GM19025 (cell line): ENCODE data around the gene HS3ST3B1.
A peak's percentile ranks its signal among the peaks of the same experiment; 100 is the strongest.

Experiments
- ATAC-seq: cut with Tn5 transposase; IDR thresholded peaks from one replicate; pipeline ENCODE4 v1.9.1; 2021; ENCODE audit warnings: mild to moderate bottlenecking, low read depth, moderate library complexity; ENCODE audit not compliant: unreplicated experiment

The HS3ST3B1 gene

DNA sequence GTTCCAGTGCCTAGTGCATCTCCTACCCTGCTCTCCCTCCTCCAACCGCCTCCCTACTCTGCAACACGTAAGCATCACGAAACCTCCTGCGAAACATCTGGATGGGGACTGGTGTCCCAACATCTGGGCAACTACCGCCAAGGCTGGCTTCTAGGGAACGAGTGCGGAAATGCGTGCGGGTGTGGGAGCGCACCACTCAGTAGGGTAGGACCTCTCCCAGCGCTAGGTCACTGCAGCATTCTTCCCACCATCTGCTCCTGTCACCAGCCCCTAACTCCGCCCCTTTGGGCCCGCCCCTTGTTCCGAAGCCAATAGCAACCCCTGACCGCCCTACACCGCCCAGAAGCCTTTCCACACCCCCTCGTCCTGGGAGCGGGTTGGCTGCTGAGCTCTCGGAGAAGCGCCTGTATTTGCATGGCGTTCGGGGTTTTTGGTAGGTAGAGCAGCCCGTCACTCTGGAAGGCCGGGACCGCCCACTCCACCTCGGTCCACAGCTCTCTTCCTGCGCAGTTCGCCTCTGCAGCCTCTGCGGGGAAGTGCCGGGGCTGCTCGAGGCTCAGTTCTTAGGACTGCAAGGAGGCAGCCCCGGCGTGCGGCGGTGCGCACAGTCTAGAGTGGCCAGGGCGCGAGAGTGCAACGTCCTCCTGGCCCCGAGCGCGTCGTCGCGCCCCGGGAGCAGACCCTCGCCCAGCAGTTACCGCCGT is at the start of gene HS3ST3B1:
TSS of gene HS3ST3B1 (plus strand) at position 507 of the 704 bp plus-strand sequence. CDS start 438 bp downstream, outside the sequence.
- peak; percentile 68 for ATAC-seq

DNA sequence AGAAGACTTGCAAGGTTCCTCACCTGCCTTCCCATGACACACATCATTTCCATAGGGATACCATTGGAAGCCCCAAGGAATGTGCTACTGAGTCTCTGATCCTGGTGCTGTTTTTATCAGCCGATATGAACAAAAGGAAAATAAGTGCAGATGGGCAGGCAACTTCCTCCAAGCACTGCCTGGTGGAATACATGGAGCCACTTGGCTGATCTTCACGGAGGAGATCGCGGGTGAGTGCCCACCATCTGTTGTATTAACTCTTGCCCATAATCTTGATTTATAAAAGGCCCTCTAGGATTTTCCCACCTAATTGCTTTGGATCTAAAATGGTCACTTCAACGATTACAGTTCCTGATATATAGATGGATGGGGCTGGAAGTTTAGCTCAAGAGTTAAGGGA is 39.5 kb upstream of the HS3ST3B1 start:
- ATAC-seq: no peak

DNA sequence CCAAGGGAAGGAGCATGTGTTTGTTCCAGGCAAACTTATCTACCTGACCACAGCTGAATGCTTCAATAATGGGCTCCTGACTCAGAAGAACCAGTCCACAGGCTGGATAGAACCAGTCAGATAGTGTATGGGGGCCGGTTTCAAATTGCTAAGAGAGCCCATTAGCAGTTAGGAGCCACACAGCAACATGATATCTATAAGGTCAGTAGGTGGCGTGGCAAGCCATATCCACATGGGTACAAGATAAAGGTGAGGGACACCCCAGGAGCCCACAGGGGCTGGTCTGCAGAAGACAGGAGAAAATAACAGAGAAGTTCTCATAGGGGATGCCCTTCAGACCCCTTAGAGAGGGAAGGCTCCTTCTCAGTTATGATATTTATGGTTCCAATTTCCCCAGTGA is 32.6 kb upstream of the HS3ST3B1 start:
- ATAC-seq: no peak

DNA sequence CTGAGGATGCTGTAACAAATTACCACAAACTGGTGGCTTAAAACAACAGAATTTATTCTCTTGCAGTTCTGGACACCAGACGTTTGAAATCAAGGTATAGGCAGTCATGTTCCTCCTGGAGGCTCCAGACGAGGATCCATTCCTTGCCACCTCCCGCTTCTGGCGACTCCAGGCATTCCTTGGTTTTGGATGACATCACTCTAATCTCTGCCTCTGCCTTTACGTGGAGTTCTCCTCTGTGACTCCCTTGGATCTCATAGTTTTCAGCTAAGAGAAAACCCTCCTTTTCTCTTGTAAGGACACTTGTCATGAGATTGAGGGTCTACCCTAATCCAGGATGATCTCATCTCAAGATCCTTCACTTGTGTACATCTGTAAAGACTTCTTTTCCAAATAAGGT is 31.4 kb upstream of the HS3ST3B1 start:
- ATAC-seq: no peak

DNA sequence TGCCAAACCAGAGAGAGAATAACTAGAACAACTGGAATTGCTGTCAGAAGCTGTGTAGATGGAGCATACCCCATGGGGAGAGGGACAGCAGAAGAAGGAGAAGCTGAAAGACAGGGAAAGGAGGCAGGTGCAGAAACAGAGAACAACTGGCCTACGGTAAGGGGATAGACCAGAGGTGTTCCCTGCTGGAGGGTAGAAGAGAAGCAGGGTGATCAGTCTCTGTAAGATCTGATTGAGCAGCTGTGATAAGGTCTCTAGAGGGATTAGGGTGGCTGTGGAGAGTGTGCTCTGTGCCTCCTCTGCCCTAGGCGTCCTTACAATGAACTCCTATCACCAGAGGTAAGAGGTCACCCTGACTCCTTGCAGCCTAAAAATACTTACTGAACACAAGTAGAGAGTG is 30.4 kb upstream of the HS3ST3B1 start:
- ATAC-seq: no peak

DNA sequence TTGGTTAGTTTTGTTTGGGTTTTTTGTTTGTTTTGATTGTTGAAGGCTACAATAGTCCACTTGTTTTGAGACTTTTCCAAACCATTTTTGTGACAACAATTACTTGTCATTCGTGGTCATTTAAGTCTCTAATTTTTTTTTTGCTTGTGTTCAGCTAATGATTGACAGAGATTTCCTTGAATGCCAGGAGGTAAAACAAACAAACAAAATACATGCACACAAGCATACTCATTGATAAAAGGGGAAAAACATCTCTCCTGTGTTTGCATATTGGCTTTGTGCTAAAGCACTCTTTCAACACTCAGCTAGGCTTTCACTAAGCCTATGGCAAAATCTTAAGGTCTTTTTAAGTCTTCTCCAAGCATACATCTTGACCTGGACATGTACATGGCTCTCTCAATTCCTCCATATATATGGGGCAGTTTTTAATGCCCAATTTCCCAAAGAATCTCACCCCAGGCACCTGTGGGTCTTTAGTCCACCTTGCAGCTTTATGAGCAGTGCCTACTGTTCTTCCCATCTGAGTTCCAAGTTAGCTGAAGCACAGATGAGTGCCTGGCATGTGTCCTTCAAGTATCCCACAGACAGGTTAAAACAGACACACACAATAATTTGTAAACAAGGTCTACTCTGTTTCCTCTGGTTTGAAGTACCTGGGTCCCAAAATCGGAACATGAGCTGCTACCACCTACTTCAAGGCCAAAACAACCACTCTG is 24.2 kb upstream of the HS3ST3B1 start:
- no peak for ATAC-seq

DNA sequence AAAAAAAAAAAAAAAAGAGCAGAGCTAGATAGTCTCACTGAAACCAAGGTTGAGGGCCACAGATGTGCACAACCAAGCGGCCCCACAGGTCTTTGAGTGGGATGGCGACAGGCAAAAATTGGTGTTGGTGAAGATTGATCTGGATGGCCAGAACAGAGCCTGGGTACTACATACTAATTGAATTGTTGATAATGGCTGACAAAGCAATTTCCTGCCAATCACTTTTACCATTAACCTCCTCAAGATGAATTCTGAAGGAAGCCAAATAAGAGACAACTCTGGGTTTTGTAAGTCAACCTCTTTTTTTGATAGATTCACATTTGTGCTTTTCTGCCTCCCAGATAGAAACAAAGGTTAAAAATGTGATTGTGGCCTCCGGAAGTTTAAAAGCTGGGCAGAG is 19.4 kb upstream of the HS3ST3B1 start:
- ATAC-seq: no peak

DNA sequence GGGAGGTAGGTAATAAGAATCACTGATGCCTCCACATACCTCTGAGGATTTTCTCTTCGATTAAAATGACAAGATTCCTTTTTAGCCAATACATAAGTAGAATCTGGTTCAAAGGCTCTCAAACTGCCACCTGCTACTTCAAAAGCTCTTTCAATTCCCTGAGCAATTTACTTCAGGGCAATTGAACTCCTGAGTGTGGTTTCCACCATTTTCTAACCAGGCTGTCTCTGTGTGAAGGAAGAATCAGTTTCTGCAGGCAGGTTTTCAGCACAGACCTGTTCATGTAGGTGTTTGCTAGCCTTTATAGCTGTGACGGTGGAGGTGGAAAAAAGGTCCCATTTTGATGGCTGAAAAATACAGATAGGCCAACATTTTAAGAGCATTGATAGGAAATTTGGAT is 18.2 kb upstream of the HS3ST3B1 start:
- no peak for ATAC-seq

DNA sequence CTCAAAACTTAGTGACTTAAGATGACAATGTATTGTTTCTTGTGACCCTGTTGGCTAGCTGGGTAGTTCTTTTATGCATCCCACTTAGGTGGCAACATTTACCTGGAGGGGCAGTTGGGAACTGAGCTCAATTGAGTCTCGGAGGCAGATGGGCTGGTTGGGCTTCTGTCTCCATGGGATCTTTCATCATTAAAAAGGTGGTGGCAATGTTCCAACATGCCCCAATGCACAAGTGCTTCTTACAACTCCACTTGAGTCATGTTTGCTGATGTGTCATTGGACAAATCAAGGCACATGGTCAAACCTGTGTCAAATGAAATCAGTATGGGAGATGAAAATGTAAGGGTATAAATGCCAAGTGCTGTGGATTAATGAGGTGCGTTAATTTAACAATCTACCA is 11.7 kb upstream of the HS3ST3B1 start:
- no peak for ATAC-seq

DNA sequence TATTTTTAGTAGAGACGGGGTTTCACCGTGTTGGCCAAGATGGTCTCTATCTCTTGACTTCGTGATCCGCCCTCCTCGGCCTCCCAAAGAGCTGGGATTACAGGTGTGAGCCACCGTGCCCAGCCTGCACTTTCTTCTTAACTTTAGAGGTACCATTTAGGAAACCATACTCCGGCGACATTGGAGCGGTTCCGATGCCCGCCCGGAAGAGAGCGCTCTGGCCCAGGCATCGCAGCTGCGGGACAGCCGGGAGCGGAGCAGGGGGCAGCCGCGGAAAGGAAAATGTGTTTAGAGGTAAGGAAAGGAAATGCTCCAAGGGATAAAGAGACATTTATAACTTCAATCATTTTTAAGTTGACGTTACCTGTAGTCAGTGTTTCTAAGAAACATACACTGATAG is 6.0 kb upstream of the HS3ST3B1 start:
- no peak for ATAC-seq

DNA sequence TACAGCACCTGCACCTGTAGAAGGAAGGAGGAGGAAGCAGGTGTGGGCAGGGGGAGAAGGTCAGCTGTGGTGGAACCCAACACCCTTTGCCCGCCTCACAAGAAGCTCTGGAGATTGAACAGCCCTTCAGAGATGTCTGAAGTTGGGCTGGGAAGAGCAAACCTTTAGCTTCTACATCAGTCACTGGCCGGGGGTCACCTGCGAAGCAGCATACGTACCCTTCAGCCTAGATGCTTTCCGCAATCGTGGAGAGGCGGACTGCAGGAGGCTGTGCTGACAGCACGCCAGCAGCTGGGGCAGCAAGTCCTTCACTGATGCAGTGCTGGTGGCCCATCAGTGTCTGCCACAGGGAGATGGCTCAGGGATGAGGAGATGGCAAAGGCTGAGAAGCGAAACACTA is 5.2 kb upstream of the HS3ST3B1 start:
- no peak for ATAC-seq

DNA sequence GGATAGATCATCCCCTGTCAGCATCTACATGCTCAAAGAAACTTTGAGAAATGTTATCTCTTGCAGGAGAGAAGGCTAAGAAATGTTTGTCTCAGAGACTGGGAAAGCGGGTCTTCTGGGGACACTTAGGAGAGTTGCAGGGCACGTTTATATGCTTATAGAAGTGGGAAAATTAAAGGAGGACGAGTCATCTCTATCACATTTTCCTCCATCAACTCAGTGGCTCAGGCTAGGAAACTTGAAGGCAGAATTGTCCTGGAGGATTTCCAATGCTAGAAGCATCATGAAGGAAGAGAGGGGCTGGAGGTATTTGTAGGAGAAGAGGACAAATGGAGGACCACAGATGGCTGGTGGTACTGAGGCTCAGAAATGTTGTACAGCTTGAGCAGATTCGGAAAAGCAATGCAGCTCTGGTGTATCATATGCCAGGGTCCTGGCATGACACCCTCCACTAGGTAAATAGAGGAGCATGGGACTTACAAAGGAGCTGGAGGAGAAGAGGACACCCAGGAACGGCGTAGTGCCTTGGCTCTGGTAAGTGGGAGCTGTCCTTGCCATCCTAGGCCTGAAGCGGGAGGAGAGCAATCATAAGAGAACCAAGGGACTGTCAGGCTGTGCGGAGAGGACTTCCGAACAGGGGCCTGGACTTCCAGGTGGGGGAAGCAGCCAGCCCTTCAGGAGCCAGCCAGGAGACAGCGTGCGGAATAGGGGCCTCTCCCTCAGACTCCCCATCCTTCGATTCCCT is 4.5 kb upstream of the HS3ST3B1 start:
- ATAC-seq: no peak

DNA sequence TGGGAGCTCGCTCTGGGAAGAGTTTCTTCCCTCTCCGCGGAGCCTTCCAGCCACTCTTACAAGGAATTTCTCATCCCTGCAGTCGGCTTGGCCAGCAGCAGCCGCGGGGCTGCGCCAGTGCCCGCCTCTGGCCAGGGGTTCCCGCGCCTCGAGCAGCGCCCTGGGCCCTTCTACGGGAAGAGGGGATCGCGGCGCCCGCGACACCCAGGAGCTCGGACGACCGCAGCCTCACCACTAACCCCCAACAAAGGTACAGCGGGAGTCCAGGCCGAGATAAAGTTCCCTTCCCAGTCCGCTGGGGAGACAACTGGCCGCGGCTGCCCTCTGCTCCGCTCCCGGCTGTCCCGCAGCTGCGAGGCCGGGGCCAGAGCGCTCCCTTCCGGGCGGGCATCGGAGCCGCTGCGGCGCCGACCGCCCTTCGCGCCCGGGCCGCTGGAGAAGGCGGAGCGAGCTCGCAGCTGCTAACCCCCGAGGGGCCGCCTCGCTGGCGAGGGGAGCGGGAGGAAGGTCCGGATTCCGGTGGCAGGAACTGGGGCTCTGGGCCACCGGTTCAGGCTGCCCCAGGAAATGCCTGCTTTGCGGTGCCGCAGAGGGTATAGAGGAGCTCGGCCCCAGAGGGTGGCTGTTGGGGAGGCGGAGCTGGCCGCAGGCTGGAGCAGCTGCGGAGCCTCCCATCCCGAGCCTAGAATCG is 3.6 kb upstream of the HS3ST3B1 start:
- ATAC-seq: no peak

DNA sequence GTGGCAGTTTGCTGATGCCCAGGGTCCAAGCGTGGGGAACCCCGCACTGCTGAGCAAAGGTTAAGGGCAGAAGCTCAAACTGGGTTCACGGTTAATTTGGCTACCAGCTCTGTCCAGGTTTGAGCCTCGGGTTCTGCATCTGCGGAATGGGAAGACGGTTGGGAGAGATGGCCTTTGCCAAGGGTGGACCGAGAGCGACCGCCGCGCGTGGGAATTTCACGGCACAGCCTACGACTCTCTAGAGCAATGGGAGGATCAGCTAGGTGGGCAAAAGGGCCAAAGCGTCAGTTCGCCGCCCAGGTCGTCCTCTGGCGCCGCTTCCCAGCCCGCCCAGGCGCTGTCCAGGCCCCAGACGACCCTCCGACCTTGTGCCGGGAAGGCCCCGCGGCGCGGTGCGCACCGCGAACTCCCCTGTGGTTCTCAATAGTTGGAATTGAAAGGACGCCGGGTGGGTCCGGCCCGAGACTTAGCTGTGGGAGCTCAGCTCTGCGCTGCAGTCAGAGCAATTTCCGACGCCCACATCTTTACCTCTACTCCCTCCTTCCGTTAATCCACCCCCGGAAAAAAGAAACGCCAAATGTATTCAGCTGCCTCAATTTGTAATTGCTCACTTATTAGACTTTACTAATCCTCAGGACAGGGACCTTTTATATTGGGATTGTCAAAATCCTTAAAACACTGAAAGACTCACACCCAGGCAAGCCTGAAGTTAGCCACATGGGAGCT is 2.5 kb upstream of the HS3ST3B1 start:
- no peak for ATAC-seq

DNA sequence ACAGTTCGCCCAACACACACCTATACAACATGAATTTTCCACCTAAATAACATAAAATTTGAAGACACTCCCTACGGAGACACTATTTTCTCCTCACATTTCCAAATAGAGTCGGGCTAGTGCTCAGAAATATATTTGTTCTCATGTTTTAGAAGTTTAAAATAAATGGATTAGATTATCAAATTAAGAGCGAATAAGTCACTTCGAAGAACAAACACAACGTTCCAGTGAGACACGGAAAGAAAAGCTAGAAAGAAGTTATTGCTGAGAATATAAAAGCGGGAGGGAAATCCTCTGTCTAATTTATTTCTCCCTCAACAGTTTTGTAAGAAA is 2.0 kb upstream of the HS3ST3B1 start:
- no peak for ATAC-seq

DNA sequence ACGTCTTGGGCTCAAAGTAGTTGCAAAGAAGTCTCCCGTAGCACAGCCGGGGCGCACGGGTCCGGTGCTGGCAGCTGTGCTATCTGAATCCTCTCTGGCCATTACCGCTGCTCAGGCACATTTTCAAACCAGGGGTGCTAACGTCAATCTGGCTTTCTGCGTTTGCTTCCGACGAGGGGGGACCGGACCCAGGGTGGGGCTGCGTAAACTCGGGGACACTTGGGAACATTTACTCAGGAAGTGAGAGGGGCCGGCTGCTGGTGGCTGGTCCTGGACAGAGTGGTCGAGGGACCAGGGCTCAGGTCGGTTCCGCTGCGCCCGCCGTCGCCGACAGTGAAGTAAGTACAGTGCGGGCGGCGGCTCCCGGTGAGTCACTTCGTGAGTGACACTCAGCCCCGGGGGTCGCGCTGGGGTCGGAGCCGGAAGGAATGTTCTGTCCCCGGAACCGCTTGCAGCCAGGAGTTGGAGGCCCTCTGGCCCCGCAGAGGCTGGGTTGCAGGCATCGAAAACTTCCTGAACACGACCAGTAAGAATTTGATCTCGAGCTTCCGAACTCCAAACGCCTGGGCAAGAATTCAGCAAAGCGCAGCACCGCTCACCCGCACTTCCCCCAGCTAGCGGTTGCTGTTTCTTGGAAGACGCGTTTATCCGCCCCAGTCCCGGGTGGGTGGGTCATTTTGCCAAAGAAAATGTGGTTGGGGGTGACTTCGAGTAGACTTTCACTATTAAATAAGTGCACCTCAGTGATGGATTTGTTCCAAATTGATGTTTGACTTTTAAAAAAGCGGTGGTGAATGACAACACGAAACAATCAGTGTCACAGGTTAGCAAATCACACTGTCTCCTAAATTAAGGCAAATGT is 1.4 kb upstream of the HS3ST3B1 start:
- no peak for ATAC-seq

DNA sequence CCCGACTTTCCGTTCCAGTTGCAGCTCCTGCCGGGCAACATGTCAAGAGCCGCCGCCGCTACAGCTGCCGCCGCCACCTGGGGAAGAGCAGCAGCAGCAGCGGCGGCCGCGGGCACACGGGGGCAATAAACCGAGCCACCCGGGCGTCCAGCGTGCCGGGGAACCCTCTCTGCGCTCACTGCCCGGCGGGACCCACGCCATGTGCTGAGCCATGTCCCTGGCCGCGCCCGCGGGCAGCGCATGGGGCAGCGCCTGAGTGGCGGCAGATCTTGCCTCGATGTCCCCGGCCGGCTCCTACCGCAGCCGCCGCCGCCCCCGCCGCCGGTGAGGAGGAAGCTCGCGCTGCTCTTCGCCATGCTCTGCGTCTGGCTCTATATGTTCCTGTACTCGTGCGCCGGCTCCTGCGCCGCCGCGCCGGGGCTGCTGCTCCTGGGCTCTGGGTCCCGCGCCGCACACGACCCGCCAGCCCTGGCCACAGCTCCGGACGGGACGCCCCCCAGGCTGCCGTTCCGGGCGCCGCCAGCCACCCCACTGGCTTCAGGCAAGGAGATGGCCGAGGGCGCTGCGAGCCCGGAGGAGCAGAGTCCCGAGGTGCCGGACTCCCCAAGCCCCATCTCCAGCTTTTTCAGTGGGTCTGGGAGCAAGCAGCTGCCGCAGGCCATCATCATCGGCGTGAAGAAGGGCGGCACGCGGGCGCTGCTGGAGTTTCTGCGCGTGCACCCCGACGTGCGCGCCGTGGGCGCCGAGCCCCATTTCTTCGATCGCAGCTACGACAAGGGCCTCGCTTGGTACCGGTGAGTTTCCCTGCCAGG is 604 bp downstream of the HS3ST3B1 start:
- ATAC-seq: no peak

DNA sequence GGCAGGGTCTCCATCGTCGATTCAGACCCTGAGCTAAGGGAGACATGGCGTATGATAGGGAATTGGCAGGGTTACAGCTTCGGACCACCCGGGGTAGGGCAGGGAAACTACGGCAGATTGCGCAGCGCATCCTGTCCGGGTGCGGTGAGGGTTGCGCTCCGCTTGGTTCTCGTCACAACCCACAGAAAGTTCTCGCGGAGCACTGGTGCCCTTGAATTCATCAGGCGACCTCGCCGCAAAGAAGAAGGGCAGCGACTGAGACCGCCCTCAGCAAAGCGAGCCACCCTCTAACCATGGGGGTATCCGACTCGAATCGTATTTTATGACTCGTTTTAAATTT is 1.2 kb downstream of the HS3ST3B1 start:
- peak; percentile 13 for ATAC-seq
